HG02759 (cell line): ENCODE measurements around the gene TRIM63.

ENCODE experiments used
- ATAC-seq: cut with Tn5 transposase; IDR thresholded peaks from one replicate; pipeline ENCODE4 v1.9.1; 2021; ENCODE audit warnings: mild to moderate bottlenecking, moderate library complexity; ENCODE audit not compliant: unreplicated experiment

The TRIM63 gene

GRCh38 chr1:26058052-26058595 is 9.3 kb downstream of the TRIM63 start:
- ATAC-seq, result no peak

GRCh38 chr1:26057189-26057588 is 10.2 kb downstream of the TRIM63 start:
- ATAC-seq, result no peak

- no peak for ATAC-seq
Observed at GRCh38 chr1:26055041-26055440, 12.4 kb downstream of the TRIM63 start.

GRCh38 chr1:26053718-26054560 is 13.5 kb downstream of the TRIM63 start:
- ATAC-seq, result no peak

GRCh38 chr1:26050248-26050640 is 17.2 kb downstream of the TRIM63 start:
- no peak for ATAC-seq

DNA sequence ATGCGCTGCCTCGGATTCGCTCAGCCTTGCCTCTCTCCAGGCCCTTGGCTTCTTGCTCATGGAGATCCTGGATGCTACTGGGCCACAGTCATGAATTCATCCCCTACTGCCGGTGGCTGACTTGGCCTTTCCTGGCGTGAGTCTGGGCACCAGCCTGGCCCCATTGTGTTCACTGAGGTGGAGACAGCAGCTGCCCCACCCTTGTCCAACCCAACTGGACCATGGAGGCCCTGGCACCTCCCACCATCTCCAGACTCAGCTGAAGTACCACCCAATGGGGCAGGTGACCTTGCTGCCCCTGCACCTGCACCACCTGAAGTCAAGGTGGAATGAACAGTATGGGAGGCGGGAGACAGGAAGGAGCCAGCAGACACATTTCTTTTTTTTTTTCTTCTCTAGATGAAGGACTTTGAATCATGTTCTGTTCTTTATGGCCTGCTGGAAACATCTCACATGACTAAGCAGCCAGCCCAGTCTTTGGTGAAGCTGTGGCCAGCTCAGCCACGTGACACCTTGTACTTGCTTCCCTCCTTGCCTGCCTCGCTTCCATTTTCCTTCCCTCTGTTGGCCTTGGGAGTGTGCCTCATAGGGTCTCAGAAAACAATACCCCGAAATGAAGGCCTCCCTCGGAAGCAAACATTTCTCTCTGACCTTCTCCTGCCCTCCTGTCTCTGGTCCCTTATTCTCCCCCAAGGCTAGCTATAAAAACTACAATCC is 17.7 kb downstream of the TRIM63 start:
- ATAC-seq, result no peak

GRCh38 chr1:26047278-26047874 is 20.1 kb downstream of the TRIM63 start:
- ATAC-seq, result no peak

GRCh38 chr1:26046246-26047095 is 21.0 kb downstream of the TRIM63 start:
- ATAC-seq, result no peak

DNA sequence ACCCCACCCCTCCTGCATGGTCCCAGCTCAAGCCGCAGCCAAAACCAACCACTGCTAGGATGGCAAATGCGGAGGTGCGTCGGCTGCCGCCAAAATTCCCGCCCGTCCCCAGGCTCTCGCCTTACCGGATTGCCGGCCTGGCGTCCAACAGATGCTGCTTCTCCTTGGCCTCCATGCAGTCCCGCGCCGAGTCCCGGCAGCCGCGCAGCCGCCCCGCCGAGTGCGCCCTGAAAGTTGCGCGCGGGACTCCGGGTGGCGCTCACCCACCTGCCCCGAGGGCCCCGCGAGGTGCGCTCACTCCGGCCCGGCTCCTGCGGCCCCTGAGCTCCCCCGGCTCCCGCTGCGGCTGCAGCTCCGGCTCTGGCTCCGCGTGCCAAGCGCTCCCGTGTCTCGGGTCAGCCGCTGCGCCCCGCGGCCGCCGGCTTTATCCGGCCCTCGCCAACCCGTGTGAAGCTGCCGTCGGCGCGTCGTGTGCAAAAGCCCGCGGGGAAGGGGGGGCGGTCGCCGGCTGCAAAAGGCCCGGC is 21.6 kb downstream of the TRIM63 start, which contains the start of gene SLC30A2:
TSS of gene SLC30A2 (minus strand) at position 397 of the 524 bp plus-strand sequence. CDS start at position 175, 222 bp downstream.
- no peak for ATAC-seq

GRCh38 chr1:26044971-26045721 is 22.3 kb downstream of the TRIM63 start:
- no peak for ATAC-seq

DNA sequence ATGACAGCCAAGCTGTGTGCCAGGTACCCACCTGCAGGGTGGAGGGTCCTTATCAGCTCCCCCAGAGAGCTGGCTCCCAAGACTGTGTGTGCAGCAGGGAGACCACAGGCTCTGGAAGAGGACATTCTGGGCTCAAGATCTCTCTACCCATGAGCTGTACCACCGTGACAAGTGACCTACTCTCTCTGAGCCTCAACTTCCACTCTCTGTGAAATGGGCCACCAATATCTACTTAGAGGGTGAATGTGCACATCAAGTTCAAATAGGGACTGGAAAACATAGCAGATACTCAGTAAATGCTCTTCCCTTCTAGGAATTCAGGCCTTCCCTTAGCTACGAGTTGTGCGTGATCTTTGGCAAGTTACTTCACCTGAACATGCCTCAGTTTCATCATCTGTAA is 23.0 kb downstream of the TRIM63 start:
- ATAC-seq, result no peak

- no peak for ATAC-seq
Observed at GRCh38 chr1:26043765-26044164, 23.7 kb downstream of the TRIM63 start.

DNA sequence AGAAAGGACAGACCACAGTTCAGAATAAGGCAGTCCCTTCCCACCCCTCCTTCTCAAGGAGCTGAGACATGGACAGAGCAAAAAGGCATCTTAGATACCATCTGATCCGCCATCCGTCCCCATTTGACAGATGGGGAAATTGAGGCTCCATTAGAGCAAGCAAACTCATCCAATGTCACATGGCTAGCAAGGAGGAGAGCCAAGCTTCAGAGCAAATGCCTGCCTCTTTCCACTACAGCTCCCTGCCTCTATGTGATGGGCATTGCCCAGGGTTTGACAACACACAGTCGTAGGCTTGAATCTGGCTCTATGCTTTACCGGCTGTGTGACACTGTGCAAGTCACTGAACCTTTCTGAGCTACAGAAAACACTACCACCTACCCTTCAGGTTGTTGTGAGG is 25.5 kb downstream of the TRIM63 start:
- no peak for ATAC-seq

DNA sequence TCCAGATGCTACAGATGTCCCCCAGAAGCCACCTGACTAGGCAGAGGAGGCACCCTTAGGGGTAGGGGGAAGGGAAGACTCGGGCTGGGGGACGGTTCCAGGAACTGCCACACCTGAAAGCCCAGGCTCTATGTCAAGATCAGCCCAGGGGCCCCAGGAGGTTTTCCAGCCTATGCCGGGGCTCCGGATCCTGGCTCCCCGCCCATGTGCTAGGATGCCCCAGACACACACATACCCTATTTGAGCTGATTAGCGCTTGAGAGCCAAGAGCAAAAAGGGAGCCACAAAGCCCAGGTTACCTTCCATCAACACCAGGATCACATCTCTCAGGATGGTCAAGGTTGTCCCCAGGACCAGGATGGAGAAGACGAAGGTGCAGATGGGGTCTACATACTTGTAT is 26.0 kb downstream of the TRIM63 start:
- no peak for ATAC-seq

DNA sequence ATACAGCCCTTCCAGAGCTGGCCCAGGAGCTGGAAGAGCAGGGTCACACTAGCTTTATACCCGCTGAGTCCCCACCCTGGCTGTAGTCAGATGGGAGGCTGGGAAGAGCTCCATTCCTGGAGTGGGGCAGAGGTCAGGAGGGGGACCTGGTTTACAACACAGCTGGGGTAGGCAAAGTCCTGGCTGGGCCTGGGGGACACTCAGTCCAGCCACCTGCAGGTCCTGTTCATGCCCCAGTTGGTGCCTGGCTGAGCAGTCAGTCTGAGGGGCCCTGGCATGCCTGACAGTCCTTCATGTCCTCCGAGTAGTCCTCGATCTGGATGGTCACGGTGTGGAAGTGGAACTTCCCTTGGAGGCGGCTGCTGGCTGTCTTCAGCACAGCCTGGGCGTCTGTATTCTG is 28.5 kb downstream of the TRIM63 start:
- ATAC-seq, result no peak

- ATAC-seq, result no peak
Observed at GRCh38 chr1:26038477-26038876, 29.0 kb downstream of the TRIM63 start.

DNA sequence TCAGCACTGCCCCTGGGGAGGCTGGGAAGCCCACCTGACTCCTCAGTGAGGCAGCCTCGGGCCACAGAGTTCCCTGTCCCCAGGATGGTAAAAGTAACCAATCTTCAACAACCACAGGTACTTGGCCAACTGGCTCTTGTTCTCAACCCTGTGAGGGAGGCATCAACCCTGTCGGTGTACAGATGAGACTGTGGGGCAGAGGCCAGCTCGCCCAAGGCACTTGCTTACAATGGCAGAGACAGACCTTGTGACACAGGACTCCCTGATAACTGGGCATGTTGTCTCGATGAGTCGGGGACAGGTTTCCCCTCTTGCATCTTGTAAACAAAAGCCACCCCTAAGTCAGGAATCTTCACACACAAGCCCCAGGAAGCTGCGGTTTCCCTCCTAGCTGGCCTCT is 29.5 kb downstream of the TRIM63 start:
- no peak for ATAC-seq

GRCh38 chr1:26036756-26037281 is 30.6 kb downstream of the TRIM63 start:
- no peak for ATAC-seq
